Measurements from ENCODE around the gene TMEM239.
"Not testable (repeated sequence)": the region's sequence is repeated elsewhere in the genome, so short reads cannot be mapped to it uniquely, and the experiment has no call there.

TMEM239 gene

GRCh38 chr20:2816030-2816582 is at the start of gene TMEM239:
TMEM239 (plus strand) TSS chr20:2816364; CDS start chr20:2816555, 191 bp downstream.
- FAIRE-seq: no peak

- FAIRE-seq: no peak
Measured at GRCh38 chr20:2767768-2768631, 48.2 kb upstream of the TMEM239 start.

GRCh38 chr20:2768632-2769015 is 47.5 kb upstream of the TMEM239 start:
- FAIRE-seq: no peak

- FAIRE-seq: not testable (repeated sequence)
Measured at GRCh38 chr20:2770091-2770490, 46.1 kb upstream of the TMEM239 start.

GRCh38 chr20:2771631-2772080 is 44.5 kb upstream of the TMEM239 start:
- FAIRE-seq: no peak

- FAIRE-seq: no peak
Measured at GRCh38 chr20:2773812-2774211, 42.4 kb upstream of the TMEM239 start.

- no peak for FAIRE-seq
Measured at GRCh38 chr20:2775139-2775538, 41.0 kb upstream of the TMEM239 start.

GRCh38 chr20:2778602-2779321 is 37.4 kb upstream of the TMEM239 start:
- FAIRE-seq: no peak

GRCh38 chr20:2780948-2781347 is 35.2 kb upstream of the TMEM239 start:
- FAIRE-seq: no peak

GRCh38 chr20:2783908-2784566 is 32.1 kb upstream of the TMEM239 start:
- no peak for FAIRE-seq

- FAIRE-seq: no peak
Measured at GRCh38 chr20:2793471-2793870, 22.7 kb upstream of the TMEM239 start.

- no peak for FAIRE-seq
Measured at GRCh38 chr20:2794202-2794748, 21.9 kb upstream of the TMEM239 start.

GRCh38 chr20:2794866-2795447 is 21.2 kb upstream of the TMEM239 start:
- FAIRE-seq: no peak

GRCh38 chr20:2795451-2795850 is 20.7 kb upstream of the TMEM239 start:
- FAIRE-seq: no peak

GRCh38 chr20:2796011-2796660 is 20.0 kb upstream of the TMEM239 start:
- no peak for FAIRE-seq

- FAIRE-seq: no peak
Measured at GRCh38 chr20:2797136-2797983, 18.8 kb upstream of the TMEM239 start.

- no peak for FAIRE-seq
Measured at GRCh38 chr20:2798095-2798805, 17.9 kb upstream of the TMEM239 start.

- no peak for FAIRE-seq
Measured at GRCh38 chr20:2798814-2799213, 17.4 kb upstream of the TMEM239 start.

GRCh38 chr20:2799271-2799670 is 16.9 kb upstream of the TMEM239 start:
- FAIRE-seq: no peak

Measured in A204.1 (cell line).